G401 (cell line): Measurements from ENCODE around the gene RNF123. TPM values are rescaled to one million over a fixed set of nuclear protein-coding genes. Genes with fewer than 3 reads are reported as not detected.
A peak's percentile ranks its signal among the peaks of the same experiment; 100 is the strongest.
"Not testable (repeated sequence)": the region's sequence is repeated elsewhere in the genome, so short reads cannot be mapped to it uniquely, and the experiment has no call there.

ENCODE experiments used
- DNase-seq: peaks from one replicate; pipeline ENCODE4 v3.0.0-alpha.2; 2015; ENCODE audit warnings: low spot score
- in situ Hi-C: cut with HindIII; loops from 2 replicates; pipeline ENCODE4 v1.10.0; 2016; ENCODE audit warnings: low sequenced_read_pairs, mixed read lengths
- total RNA-seq: library from RNA; depleted of rRNA; stranded (reverse); fragments of >200 nt; shearing (Covaris generic); gene quantifications from 2 replicates; pipeline ENCODE4 v1.2.3, GENCODE V29; 2014

Gene RNF123
- total RNA-seq, 1 experiment from 2014 or later = 34.0 TPM

GRCh38 chr3:49724586-49724985, 35.2 kb downstream of the RNF123 start:
- in situ Hi-C loops = no loop called here
- DNase-seq = no peak

DNA sequence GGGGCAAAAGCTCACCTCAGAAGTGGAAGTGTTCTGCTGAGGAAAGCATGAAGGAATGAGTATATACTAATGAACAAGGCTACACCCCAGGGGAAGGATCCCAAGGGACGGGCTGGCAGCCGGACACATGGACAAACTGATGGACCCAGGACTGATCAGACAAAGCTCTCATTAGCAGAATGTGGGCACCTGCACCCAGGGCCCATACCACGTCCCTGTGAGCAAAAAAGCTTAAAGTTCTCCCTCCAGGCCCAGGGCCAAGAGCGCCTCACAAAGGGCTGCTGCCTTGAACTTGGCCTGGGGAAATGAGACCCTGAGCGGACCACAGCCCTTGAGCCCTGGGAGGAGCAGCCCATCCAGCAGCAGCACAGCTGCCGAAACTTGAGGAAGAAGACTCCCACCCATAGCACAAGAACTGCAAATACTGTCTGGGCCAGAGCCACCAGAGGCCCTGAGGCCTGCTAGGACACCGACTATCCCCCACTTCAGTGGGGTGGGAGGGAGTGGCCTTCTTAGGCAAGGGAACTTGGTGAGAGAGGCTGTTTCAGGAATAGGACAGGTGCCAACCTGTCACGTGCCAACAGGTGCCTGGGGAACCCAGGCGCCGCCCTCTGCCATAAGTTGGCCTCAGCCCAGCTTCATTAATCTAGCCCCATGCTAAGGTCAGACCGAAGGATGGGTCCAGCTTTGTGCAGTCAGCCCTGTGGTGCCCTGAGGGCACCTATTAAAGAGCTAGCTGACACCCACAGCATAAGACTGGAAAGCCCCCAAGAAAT, 36.7 kb downstream of the RNF123 start:
- in situ Hi-C loops = no loop called here
- no peak for DNase-seq

DNA sequence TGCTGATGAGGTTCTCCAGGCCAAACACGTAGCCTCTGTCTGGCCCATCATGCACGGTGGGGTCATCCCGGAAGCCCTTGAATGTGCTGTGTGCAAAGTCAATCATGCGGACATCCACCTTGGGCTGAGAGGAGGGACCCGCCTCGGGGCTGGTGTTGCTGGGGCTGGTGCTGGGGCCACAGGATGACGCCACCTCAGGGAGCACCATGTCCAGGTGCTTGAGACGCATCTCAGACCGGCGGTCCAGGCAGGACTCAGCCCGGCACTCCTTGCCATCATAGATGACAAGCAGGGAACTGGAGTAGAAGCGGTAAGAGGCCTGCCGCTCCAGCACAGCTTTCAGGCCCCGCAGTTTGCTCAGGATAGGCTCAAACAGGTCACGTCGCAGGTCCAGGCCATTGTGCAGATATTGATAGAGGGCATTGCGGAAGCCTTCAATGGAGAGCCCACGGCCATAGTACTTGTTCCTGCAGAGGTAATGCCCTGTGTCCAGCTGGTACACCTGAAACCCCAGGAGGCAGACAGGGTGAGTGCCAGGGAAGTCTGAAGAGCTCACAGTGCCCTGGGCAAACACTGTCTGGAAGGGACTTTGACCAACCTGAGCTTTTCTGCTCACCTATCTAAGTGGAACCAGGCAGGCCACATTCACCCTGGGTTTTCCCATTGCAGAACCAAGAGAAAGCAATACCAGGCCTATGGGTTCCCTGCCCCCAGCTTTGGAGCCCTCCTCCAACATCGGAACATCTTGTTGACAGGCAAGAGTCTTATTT, 38.0 kb downstream of the RNF123 start:
- no peak for DNase-seq
- in situ Hi-C loops = no loop called here

GRCh38 chr3:49727924-49728361, 38.6 kb downstream of the RNF123 start:
- in situ Hi-C loops = no loop called here
- DNase-seq = no peak

- in situ Hi-C loops = no loop called here
- DNase-seq = no peak
Observed at GRCh38 chr3:49729966-49730609, 40.7 kb downstream of the RNF123 start.

GRCh38 chr3:49732597-49732996, 43.2 kb downstream of the RNF123 start:
- DNase-seq = no peak
- in situ Hi-C loops = no loop called here

DNA sequence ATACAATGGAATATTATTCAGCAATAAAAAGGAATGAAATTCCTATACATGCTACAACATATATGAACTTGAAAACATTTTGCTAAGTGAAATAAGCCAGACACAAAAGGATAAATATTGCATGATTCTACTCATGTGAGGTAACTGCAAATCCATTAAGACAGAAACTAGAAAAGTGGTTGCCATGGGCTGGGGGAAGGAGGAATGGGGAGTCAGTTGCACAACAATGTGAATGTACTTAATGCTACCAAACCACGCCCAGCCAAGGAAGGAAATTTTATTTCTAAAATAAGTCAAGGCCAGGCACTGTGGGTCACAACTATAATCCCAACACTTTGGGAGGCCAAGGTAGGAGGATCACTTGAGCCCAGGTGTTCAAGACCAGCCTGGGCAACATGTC, 44.2 kb downstream of the RNF123 start:
- in situ Hi-C loops = no loop called here
- no peak for DNase-seq

GRCh38 chr3:49734752-49735151, 45.4 kb downstream of the RNF123 start:
- no peak for DNase-seq
- in situ Hi-C loops = no loop called here

GRCh38 chr3:49738067-49738713, 48.8 kb downstream of the RNF123 start:
- no peak for DNase-seq
- in situ Hi-C loops = no loop called here

GRCh38 chr3:49740427-49740826, 51.1 kb downstream of the RNF123 start:
- in situ Hi-C loops = no loop called here
- no peak for DNase-seq

- no peak for DNase-seq
- in situ Hi-C loops = no loop called here
Observed at GRCh38 chr3:49745986-49746385, 56.6 kb downstream of the RNF123 start.

GRCh38 chr3:49747792-49748480, 58.6 kb downstream of the RNF123 start:
- no peak for DNase-seq
- in situ Hi-C loops = no loop called here

DNA sequence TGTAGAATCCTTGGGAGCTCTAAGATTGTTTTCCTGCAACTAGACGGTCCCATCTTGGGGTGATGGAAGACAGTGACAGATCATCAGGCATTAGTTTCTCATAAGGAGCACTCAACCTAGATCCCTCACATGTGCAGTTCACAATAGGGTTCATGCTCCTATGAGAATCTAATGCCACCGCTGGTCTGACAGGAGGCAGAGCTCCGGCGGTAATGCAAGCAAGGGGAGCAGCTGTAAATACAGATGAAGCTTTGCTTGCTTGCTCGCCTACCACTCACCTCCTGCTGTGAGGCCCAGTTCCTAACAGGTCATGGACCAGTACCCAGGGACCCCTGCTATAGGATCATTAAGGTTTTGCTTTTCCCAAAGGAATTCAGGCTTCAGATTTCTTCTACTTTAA, 59.5 kb downstream of the RNF123 start:
- DNase-seq, in situ Hi-C loops: not testable (repeated sequence)

GRCh38 chr3:49750056-49750455, 60.7 kb downstream of the RNF123 start:
- in situ Hi-C loops = no loop called here
- no peak for DNase-seq

DNA sequence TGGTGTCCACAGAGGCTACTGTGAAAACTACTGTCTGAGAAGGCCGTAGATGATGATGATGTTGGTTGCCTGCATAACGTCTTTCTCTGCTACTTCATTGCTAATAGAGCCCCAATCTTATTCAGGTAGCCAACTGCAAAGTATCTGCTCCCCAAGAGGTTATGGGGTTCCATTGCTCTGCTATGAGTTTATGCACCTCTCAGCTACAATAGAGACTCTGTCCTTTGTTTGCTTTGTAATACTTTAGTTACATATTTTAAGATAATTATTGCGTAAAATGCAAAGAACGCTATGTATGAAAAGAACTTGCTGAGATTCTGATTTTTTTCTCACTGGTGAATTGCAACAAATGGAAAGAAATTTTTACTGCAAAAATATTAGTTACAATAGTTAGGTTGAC, 62.1 kb downstream of the RNF123 start:
- no peak for DNase-seq
- in situ Hi-C loops = no loop called here

DNA sequence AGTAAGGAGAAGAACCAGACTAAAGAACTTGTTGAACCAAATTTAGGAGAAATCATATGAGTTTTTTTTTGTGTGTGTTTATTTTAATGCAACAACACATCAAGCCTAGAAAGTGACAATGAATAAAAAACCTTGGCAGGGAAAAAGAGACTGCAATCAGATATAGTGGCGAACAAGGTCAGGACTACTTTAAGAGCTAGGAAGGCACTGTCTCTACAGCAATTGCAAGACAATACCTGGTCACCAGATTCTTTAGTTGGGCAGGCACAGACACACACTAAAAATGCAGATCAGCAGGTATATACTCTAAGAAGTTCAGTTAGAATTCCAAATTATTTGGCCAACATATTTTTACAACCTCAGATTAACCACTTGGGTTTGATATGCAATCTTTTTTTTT, 65.2 kb downstream of the RNF123 start:
- in situ Hi-C loops = no loop called here
- no peak for DNase-seq

- DNase-seq = peak; percentile 79
- in situ Hi-C loops = no loop called here
Observed at GRCh38 chr3:49756036-49756435, 66.7 kb downstream of the RNF123 start.

DNA sequence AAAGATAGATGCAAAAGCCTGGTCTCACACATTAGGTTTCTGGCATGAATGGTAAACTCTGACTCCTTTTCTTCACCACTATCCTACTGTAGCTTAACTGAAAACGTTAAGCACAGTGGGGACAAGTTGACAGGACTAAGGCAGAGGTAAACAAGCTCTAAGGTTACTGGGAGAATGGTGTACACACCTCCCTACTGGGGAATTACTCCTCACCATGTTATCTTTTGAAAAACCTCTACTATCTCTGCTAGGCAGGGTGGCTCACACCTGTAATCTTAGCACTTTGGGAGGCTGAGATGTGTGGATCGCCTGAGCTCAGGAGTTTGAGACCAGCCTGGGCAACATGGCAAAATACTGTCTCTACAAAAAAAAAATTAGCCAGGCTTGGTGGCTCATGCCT, 67.8 kb downstream of the RNF123 start:
- no peak for DNase-seq
- in situ Hi-C loops = no loop called here

- no peak for DNase-seq
- in situ Hi-C loops = no loop called here
Observed at GRCh38 chr3:49759226-49759625, 69.9 kb downstream of the RNF123 start.
